GM21367 (cell line): Measurements from ENCODE around the gene NRXN2.
"Not testable (repeated sequence)": the region's sequence is repeated elsewhere in the genome, so short reads cannot be mapped to it uniquely, and the experiment has no call there.

ENCODE experiments used
- ATAC-seq: cut with Tn5 transposase; IDR thresholded peaks from one replicate; pipeline ENCODE4 v1.9.1; 2021; ENCODE audit not compliant: unreplicated experiment

The NRXN2 gene

DNA sequence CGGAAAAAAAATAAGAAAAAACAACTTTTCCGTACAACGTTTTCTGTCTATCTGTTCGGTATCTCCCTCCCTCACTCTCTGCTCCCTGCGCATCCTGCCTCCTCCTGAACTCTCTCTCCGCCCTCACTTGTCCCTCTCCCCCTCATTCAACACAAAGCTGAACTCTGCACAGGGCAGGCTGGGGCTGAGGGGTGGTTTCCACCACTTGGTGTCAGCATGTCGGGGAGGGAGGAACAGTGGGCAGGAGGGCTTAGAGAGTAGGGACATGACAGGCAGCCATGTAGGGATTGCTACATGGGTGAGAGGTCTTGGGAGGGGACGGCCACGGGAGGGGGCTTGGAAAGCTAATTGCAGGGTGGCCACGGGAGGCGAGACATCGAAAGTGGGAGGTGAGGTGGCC, 114.4 kb downstream of the NRXN2 start:
- ATAC-seq, result no peak

DNA sequence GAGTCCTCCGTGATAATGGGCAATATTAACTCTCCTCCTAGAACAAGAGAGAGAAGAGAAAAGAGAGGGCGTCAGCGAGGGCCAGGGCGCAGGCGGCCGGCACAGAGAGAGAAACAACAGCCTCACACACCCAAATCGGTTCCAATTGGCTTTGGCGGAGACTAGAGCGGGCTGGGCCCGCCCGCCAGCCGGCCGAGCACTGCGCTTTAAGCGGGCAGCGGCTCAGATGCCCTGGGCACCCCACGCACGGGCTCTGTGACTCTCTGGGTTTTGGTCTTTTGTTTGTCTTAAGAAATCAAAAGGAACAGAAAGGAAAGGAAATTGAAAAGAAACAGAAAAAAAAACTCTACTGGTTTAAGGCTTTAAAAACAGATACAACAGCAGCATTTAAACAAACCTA, 115.0 kb downstream of the NRXN2 start:
- no peak for ATAC-seq

DNA sequence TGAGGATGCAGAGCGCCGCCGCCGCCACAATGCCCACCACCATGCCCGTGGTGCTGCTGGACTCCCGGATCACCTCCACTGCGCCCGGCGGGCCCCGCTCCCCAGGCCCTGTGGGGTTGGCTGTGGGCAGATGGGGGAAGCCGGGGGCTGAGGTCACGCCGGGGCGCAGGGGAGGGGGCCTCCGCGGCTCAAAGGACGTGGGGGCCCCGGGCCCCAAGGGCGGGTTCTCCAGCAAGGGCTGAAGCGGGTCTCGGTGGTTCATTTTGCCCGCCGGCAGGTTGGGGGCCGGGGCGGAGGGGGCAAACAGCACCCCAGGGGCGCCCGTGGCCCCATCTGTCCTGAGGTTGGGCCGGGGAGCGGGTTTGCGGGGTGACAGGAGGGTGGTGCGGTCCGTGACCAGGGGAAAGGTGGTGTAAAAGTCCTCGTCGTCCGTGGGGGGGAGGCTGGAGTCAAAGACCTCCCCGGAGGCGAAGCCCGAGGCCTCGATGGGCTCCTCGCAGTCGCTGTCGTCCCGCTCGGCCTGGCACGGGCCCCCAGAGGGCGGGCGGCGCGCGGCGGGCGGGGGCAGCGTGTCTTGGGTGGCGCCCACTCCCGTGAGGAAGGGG, 115.5 kb downstream of the NRXN2 start:
- ATAC-seq, result no peak

DNA sequence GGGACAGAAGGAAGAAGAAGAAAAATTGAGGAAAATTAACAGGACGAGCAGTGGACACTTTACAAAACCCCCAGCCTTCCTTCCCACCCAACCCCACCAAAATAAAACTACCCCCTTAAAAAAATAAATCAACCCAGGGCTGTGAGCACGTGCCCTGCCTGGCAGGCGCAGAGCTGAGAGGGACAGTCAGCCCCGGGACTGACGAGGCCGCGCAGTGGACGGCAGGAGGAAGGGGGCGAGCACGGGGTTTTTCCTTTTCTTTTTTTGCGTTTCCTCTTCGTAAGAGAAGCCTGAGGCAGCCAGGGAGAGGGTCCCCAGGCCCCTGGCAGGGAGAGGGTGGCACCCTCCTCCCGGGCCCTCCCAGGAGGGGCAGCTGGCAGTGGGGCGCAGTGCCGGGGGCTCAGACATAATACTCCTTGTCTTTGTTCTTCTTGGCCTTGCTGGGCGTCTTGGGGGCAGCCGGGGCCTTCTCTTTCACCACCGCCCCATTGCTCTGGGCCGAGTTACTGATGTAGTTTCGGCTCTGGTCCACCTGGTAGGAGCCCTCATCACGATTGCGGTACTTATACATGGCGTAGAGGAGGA, 116.1 kb downstream of the NRXN2 start:
- ATAC-seq, result no peak

DNA sequence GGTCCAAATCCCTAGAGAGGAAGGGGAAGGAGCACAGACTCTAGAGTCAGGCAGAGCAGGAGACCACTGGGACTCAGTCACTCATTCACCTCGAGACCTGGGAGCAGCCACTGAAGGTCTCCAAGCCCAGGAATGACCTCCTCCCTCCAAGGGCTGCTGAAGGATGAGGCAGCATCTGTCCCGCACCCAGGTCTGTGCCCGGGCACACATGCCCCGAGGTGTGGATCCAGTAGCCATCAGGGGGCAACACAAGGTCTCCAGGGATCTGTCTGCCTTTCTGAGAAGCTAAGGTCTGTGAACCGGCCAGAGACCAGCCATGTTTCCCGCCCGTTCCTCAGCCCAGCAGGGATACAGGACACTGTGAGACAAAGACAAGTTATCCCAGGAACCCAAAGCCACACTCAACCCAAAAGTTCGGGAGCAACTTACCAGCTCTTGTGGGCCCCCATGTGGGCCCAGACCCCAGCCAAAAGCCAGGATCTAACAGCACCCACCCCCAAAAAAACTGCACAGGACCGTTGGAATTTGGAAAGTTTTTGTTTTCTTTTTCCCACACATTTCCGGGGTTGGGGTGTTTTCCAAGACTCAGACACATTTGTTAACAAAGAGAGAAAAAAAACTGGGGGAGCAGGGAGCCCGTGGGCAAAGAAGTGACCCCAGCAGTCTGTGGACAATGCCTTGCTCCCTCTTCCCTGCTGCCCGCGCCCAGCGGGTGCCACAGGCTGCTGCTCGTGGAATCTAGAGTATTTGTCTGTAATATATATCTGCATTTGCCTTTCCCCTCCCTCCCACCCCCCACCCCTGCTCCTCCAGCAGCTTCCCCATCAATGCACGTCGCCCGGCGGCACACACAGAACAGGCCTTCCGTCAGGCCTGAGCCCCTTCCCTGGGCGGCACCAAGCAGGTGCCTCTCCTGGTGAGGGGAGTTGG, 117.1 kb downstream of the NRXN2 start:
- no peak for ATAC-seq

DNA sequence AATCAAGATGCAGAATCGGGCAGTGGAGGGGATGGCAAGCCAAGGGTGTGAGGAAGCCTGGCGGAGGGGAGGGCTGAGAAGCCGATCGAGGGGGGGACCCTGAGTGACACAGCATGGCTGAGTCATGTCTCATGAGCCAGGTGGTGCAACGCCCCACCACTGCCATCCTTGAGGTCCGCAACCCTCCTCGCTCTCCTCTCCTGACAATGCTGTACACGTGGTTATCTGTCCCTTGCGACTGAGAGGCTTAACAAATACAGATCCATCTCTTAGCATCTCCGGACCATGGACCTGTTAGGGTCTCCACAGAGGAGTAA, 117.8 kb downstream of the NRXN2 start:
- no peak for ATAC-seq

DNA sequence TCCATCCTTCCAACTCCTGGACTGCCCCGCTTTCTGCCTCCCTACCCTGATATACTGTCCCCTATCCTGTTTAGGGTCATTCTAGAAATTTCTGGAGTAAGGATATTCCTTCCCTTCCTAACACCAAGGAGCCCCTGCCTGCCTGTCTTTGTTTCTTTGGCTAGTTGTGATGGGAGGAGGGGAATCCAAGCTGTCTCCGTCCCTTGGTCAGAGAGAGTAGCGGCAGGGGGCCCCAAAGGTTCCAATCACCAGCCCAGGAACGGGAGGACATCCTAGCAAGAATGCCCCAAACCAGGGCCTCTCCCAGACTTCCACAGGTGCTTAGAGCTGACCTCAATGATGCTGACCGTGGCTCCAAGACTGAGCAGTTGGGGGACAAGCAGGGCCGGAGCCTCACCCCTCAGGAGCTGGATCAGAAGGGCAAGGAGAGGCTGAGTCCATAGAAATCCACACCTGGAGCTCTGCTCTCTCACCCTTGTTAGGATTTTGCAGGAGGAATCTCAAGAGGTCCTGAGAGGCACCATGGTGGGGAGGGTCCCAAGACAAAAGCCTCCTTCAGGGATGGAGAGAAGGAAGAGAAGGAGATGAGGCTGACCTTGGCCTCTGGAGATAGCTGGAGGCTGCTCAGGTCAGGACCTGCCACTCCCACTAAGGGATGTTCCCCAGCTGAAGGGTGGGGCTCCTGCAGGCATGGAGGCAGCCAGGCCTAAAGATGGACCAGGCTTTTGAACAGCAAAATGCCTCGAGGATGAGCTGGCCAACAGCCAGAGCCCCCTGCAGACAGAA, 118.3 kb downstream of the NRXN2 start:
- no peak for ATAC-seq

DNA sequence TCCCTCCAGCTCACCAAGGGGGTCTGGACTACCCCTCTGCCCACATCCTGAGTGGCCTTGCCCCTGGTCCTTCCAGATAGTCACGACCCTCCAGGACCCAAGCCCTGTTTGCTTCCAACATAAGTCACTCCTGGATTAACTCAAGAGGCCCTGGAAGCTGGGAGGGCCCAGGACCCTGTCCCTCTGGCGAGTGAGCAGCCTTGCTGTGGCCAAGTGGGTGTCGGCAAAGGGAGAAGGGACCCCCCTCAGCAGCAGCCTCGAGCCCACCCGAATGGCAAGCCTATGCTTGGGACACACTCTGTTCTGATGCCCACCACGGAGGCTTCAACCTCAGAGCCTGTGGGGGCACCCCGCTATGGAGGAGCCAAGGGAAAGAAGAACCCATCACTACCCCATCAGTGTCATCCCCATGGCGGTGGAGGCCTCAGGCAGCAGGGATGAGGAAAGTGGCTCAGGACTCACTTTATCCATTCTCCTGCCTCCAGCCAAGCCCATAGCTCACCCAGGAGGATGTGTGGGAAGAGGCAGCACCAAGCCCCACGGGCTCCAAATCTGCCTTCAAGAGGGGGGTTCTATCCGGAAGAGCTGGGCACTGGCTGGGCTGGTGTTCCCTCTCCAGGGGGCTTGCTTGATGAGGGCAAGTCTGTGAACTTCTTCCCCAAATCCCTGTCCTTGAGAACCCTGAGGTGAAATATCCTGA, 119.4 kb downstream of the NRXN2 start:
- no peak for ATAC-seq

DNA sequence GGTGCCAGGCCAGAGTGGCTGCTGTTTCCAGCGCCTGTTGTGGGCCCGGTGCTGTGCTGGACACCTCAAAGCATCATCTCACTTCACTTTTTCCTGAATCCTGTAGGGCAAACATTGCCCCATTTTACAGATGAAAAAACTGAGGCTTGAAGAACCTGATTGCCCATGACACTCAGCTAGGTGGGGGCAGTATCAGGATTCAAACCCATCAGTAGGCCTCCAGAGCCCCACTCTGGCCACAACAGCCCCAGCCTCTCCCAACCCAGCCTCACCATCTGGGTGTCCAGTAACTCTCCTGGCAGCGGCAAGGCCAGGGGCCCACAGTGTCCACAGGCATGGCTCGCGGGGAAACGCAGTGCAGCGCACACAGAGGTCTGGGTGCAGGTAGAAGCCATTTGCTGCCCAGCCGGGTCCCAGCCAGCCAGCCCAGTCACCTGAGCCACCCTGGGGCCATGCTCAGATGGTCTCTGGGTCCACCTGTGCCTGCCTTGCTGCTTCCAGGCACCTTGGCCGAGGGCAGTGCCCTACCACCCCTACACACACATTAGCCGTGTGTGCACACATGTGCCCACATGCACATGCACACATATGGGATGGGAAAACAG, 120.4 kb downstream of the NRXN2 start:
- ATAC-seq, result no peak

DNA sequence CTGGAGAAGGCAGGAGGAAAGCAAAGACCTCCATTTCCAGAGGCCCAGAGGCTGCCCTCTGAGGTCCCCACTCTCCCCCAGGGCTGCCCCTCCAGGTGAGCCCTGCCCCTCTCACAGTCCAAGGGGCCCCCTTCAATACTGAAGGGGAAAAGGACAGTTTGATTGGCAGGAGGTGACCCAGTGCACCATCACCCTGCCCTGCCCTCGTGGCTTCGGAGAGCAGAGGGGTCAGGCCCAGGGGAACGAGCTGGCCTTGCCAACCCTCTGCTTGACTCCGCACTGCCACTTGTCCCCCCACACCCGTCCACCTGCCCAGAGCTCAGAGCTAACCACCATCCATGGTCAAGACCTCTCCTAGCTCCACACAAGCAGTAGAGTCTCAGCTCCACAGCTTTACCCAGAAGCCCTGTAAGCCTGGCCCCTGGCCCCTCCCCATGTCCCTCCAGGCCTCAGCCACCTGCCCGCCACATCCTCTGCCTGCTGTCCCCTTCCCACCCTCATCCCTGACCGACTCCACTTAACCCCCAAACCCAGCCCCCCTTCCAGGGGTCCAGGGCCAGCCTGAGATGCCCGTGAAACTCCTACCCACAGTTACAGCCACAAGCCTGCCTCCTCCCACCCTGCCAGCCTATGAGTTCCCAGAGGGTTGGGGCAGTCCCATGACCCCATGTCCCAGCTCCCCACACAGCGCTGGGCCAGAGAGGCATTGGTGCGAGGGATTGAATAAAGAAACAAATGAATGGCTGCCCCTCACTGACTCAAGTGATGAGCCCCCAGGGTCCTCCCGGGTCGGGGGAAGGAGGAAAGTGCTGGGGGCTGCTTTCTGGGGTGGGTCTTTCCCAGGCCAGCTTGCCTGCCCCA, 121.2 kb downstream of the NRXN2 start:
- no peak for ATAC-seq

DNA sequence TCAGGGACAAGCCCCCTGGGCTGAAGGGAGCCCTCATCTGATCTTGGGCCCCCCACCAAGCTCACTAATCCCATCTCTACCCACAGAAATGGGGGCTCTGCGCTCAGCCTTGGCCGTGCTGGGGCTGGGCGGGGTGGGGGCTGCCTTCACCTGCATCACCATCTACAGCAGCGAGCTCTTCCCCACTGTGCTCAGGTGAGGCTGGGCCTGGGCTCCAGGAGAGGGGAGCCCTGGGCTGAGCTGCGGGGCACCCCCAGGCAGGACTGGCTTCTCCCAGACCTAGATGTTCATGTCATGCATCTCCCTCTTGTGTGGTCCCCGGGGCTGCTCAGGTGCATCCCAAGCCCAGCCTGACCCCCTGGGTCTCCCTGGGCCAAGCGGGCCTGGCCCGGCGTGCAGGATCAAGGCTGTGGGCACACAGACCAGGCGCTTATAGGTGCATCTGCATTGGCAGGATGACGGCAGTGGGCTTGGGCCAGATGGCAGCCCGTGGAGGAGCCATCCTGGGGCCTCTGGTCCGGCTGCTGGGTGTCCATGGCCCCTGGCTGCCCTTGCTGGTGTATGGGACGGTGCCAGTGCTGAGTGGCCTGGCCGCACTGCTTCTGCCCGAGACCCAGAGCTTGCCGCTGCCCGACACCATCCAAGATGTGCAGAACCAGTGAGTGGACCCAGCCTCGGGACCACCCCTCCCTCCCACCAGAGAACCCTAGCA, 122.6 kb downstream of the NRXN2 start:
- no peak for ATAC-seq

DNA sequence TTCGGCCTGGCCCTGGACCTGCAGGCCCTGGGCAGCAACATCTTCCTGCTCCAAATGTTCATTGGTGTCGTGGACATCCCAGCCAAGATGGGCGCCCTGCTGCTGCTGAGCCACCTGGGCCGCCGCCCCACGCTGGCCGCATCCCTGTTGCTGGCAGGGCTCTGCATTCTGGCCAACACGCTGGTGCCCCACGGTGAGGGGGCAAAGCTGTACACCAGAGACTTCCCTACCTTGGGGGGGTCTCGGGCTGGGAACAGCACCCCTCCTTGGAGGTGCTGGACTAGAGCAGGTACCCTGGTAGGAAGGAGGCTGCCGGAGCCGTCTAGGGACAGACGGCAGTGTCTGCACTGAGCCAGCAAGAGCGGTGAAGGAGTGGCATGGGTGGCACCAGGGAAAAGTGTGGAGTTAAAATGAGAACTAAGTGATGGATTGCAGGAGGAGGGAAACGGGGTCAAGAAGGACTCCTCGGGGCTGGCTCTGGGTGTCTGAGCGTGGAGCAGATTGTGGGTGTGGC, 123.2 kb downstream of the NRXN2 start:
- ATAC-seq, result no peak

DNA sequence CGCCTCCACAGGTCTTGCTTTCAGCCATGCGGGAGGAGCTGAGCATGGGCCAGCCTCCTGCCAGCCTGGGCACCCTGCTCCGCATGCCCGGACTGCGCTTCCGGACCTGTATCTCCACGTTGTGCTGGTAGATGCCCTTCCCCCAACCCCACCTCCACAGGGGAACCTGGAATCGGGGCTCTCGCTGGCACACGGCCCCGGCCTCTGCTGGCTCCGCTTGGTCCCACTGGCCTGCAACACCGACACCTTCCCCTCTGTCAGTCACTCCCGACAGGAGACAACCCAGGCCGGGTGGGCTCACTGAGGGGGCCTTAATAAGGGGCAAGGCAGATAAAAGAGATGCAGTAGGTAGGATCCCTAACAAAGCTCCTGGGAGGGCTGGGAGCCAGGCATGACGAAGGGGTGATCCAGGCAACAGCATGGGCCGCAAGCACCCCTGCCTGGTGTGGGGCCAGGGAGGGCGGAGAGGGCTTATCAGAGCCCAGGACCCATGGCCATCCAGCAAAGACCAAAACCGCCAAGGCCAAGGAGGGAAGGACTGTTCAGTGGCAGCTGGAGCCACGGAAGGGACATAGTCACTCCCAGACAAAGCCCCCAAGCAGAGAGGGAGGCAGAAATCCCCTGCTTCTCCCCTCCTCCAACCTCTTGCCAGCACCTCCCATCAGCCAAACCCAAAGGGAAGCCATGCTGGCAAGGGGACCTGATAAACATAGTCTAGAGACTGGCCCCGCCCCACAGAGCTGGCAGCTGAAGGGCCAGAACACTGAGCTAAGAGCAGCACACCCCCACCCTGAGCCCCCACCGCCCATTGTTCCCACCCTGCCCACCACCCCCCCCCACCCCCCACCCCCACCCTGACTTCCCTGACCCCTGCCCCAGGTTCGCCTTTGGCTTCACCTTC, 124.0 kb downstream of the NRXN2 start:
- ATAC-seq, result no peak

DNA sequence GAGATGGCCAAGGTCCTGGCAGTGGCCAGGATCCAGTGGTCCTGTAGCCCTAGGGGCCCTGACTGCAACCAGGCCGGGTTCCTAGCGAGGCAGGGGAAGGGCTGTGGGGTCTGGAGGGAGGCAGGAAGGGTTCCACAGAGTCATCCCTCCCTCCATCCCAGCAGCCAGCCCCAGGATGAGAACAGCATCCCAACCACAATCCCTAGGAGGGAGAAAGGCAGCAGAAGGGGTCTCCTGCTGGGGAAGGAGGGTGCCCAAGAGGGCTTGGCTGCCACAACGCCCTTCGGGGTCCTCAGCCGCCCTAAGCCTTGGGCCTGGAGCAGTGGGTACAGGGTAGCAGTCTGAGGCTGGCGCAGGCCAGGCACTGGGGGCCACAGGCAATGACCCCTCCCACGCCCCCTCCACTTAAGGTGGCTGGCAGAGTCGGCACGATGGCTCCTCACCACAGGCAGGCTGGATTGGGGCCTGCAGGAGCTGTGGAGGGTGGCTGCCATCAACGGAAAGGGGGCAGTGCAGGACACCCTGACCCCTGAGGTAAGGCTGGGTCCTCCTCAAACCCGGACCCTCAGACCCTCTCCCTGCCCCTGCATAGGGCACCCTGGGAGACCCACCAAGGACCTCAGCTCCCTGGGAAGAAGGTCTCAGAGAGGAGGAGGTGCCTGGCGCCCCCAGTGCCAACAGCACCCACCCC, 124.7 kb downstream of the NRXN2 start:
- ATAC-seq, result no peak

DNA sequence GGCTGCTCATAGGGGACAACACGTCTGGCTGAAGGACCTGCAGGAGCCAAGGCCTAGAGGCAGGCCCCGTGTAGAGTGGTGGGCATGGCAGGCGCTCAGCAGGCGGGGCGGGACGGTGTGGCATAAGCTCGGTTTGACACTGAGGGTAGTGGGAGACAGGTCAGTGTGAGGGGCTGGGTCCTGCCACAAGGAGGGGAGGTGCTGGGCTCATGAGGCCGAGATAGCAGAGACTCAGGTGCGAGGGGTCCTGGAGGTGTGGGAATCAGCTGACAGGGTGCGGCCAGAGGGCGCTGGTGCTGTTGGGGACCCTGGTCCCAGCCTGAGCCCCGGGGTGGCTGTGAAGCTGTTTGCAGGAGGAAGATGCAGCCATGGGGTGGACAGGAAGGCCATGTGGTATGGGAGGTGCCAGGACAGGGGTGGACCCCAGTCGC, 125.3 kb downstream of the NRXN2 start:
- no peak for ATAC-seq

DNA sequence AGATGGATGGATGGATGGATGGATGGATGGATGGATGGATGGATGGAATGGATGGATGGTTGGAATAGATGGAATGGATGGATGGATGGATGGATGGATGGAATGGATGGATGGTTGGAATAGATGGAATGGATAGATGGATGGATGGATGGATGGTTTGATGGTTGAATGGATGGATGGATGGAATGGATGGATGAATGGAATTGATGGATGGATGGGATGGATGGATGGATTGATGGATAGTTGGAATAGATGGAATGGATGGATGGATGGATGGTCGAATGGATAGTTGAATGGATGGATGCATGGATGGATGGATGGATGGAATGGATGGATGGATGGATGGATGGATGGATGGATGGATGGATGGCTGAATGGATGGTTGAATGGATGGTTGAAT, 127.1 kb downstream of the NRXN2 start:
- not testable (repeated sequence) for ATAC-seq
